Activated B cell treated with CpG ODN at 0.5 μM for 24 hours (primary cell): Measurements from ENCODE around the gene CCDC40. TPM values are rescaled to one million over a fixed set of nuclear protein-coding genes. Genes with fewer than 3 reads are reported as not detected.

Experiments
- ATAC-seq: fragments of 200-7000 bp; cut with Tn5 transposase; one replicate; pipeline ENCODE4 v1.10.0; 2021; ENCODE audit warnings: low read depth, mild to moderate bottlenecking, moderate library complexity
- CTCF ChIA-PET: fragments of 350-600 bp; sonication (Branson Sonifier 250); formaldehyde crosslinking; loops from one replicate; lab custom pipeline; 2021; ENCODE audit warnings: antibody characterized with exemption; lab: Charles Lee
- POLR2A ChIA-PET: fragments of 350-600 bp; sonication (Branson Sonifier 250); formaldehyde crosslinking; loops from one replicate; lab custom pipeline; 2021; ENCODE audit warnings: antibody characterized with exemption; lab: Charles Lee
- DNase-seq: peaks from one replicate; pipeline ENCODE4 v3.0.0; 2022
- H3K27ac Mint-ChIP-seq: one replicate; pipeline ENCODE4 v1.8.0; 2020; ENCODE audit warnings: mixed read lengths
- H3K27me3 Mint-ChIP-seq: one replicate; pipeline ENCODE4 v1.8.0; 2021; ENCODE audit warnings: mixed read lengths
- H3K36me3 Mint-ChIP-seq: one replicate; pipeline ENCODE4 v1.8.0; 2021; ENCODE audit warnings: low read depth, mixed read lengths
- H3K4me1 Mint-ChIP-seq: one replicate; pipeline ENCODE4 v1.8.0; 2021; ENCODE audit warnings: mixed read lengths
- H3K4me3 Mint-ChIP-seq: one replicate; pipeline ENCODE4 v1.8.0; 2020; ENCODE audit warnings: mild to moderate bottlenecking, mixed read lengths
- H3K9me3 Mint-ChIP-seq: one replicate; pipeline ENCODE4 v1.8.0; 2020; ENCODE audit warnings: mixed read lengths
- intact Hi-C: fragments of 100-400 bp; cut with micrococcal nuclease; formaldehyde crosslinking; loops from one replicate; pipeline ENCODE4 v1.15.1; 2024
- total RNA-seq: library from RNA; stranded (reverse); gene quantifications from 2 replicates; pipeline ENCODE4 v1.2.3, GENCODE V29; 2022
- TF ChIP-seq, protein P1 (sequence below): fragments of 200-600 bp; IDR thresholded peaks from one replicate; pipeline ENCODE4 v1.8.0; 2022; ENCODE audit warnings: antibody characterized with exemption, mild to moderate bottlenecking

The CCDC40 gene
- total RNA-seq, 1 donor from 2014 or later = 0.55 TPM

DNA sequence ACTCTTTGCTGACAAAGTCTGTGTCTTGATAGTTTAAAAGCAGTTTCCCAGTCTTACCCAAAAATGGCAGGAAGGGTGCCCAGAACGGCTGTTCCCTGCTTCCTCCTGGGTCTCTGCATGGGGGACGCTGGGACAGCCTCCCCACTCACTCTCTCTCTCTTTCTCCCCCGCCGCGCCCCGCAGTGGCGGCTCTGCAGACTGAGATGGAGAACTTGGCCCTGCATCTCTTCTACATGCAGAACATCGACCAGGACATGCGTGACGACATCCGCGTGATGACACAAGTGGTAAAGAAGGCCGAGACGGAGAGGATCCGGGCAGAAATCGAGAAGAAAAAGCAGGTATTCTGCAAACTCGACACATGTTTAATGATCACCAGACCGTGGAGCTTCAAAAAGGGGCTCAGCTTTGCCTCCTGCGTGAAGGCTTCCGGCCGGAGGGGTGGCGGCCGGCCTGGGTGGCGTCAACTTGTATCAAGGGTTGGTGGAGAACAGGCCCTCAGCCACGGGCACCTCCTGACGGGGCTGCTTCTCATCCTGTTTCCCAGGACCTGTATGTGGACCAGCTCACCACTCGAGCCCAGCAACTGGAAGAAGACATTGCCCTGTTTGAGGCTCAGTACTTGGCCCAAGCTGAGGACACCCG lies 22.0 kb downstream of the CCDC40 start:
- POLR2A ChIA-PET = interaction anchor here (0.7 kb wide), 2 partner anchors 54 to 772 kb away, joined by 3 to 8 read pairs; no protein-coding TSS in a partner anchor
- peaks cover 2% of the 10 kb centered on the region for H3K27me3 Mint-ChIP-seq
- TF ChIP-seq, protein P1, sequence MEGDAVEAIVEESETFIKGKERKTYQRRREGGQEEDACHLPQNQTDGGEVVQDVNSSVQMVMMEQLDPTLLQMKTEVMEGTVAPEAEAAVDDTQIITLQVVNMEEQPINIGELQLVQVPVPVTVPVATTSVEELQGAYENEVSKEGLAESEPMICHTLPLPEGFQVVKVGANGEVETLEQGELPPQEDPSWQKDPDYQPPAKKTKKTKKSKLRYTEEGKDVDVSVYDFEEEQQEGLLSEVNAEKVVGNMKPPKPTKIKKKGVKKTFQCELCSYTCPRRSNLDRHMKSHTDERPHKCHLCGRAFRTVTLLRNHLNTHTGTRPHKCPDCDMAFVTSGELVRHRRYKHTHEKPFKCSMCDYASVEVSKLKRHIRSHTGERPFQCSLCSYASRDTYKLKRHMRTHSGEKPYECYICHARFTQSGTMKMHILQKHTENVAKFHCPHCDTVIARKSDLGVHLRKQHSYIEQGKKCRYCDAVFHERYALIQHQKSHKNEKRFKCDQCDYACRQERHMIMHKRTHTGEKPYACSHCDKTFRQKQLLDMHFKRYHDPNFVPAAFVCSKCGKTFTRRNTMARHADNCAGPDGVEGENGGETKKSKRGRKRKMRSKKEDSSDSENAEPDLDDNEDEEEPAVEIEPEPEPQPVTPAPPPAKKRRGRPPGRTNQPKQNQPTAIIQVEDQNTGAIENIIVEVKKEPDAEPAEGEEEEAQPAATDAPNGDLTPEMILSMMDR = no peak
- ATAC-seq = no peak
- H3K27ac Mint-ChIP-seq = no peak overlapping the region
- intact Hi-C loops = no loop called here
- H3K9me3 Mint-ChIP-seq = no peaks in the 10 kb centered on the region
- no peak overlapping the region for H3K4me3 Mint-ChIP-seq
- H3K36me3 Mint-ChIP-seq = no peaks in the 10 kb centered on the region
- CTCF ChIA-PET = no interaction called here
- H3K4me1 Mint-ChIP-seq = no peaks in the 10 kb centered on the region
- DNase-seq = no peak

DNA sequence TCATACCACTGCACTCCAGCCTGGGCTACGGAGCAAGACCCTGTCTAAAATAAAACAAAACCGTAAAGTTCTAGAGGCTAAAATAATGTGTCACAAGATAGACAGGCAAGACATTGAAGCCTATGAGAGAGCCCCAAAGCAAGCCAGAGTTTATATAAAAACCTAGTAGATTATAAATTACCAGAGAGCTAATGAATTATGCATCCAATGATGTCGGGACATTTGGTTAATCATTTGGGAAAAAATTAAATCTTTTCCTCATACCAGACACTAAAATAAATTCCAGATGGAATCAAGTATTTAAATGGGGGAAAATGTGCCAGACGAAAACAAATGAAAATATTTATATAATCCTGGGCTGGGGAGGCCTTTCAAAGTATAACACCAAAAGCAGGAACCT lies 24.2 kb downstream of the CCDC40 start:
- no peak for DNase-seq
- Mint-ChIP-seq H3K4me3 (no peak overlapping the region), H3K9me3 (no peaks in the 10 kb centered on the region), H3K36me3 (no peaks in the 10 kb centered on the region), H3K4me1 (no peaks in the 10 kb centered on the region), H3K27ac (no peak overlapping the region), H3K27me3 (no peaks in the 10 kb centered on the region)
- no peak for ATAC-seq
- ChIA-PET CTCF (no interaction called here), POLR2A (no interaction called here)
- intact Hi-C loops = no loop called here
- TF ChIP-seq, protein P1 = no peak

DNA sequence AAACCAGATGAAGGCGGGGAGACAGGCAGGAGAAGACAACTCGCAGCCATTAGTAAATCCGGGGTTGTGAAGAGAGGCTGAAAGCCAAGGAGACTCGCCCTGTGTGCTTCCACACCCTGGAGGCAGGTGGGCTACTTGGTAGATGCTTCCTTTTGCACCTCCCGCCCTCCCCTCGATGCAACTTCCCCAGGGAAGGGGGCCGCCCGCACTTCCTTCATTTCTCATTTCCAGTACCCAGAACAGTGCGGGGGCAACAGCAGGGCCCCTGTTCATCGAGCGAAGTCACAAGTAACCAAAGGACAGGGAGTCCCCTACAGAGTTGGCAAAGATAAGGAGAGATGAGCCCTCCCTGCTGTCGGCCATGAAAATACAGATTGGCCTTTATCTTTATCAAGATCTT lies 25.0 kb downstream of the CCDC40 start:
- intact Hi-C loops = no loop called here
- no peaks in the 10 kb centered on the region for H3K36me3 Mint-ChIP-seq
- no peaks in the 10 kb centered on the region for H3K9me3 Mint-ChIP-seq
- DNase-seq (no peak), ATAC-seq (no peak)
- ChIA-PET POLR2A (no interaction called here), CTCF (no interaction called here)
- H3K27ac Mint-ChIP-seq = no peak overlapping the region
- no peaks in the 10 kb centered on the region for H3K4me1 Mint-ChIP-seq
- TF ChIP-seq, protein P1 = no peak
- H3K27me3 Mint-ChIP-seq = no peaks in the 10 kb centered on the region
- no peak overlapping the region for H3K4me3 Mint-ChIP-seq

DNA sequence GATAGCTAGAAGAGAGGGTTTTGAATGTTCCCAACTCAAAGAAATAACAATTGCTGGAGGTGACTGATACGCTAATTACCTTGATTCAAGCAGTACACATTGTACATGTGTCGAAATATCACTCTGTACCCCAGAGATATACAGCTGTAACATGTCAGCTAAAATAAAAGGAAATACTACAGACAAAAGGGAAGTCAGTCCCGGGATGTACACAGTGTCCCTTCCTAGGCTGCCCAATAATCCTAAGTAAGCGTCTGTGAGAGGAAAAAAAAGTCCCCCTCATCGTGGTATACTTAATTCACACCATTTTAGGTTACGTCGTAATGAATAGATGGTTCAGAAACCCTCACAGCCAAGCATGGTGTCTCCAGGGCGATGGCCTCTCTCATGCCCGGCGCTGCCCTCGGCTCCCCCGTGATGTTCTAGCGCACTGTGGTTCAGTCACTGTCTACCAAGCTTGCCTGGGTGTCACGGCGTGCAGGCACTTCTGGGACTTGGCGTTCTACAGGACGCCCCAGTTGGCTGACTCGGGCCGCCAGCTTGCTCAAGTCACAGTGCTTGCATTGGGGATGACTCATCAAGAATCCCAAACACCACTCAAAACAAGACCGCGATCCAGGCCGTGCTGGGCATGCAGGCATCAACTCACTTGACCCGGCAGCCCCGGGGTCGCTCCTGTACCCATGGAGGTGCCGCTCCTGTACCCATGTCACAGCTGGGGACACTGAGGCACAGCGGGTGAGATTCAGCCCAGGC lies 27.6 kb downstream of the CCDC40 start:
- Mint-ChIP-seq H3K9me3 (no peaks in the 10 kb centered on the region), H3K36me3 (no peaks in the 10 kb centered on the region), H3K4me3 (no peak overlapping the region), H3K27me3 (no peaks in the 10 kb centered on the region), H3K4me1 (no peaks in the 10 kb centered on the region), H3K27ac (no peak overlapping the region)
- TF ChIP-seq, protein P1 = no peak
- ChIA-PET POLR2A (no interaction called here), CTCF (no interaction called here)
- ATAC-seq (no peak), DNase-seq (no peak)
- intact Hi-C loops = no loop called here

DNA sequence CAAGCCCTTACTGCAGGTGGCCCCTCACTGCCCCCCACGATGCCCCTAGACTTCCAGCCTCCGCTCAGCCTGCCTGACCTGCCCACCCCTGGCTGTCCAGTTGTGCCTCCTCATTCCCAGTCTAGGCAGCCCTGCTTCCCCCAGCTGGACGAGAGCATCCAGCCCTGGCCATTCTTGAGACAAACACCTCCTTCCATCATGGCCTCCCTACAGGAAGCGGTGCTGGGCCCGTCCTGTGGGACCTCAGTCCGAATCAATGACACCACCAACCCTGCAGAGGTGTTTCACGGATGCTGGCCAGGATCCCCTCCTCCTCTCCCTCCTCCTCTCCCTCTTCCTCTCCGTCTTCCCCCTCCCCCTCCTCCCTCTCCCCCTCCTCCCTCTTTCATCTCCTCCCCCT lies 28.3 kb downstream of the CCDC40 start:
- CTCF ChIA-PET = no interaction called here
- ATAC-seq = no peak

More for the DNA sequence above, 28.3 kb downstream of the CCDC40 start:
- H3K36me3 Mint-ChIP-seq = no peaks in the 10 kb centered on the region
- no peak for DNase-seq
- no peak overlapping the region for H3K27ac Mint-ChIP-seq
- POLR2A ChIA-PET = no interaction called here
- no peaks in the 10 kb centered on the region for H3K4me1 Mint-ChIP-seq
- no peaks in the 10 kb centered on the region for H3K9me3 Mint-ChIP-seq
- TF ChIP-seq, protein P1 = no peak
- H3K27me3 Mint-ChIP-seq = peaks cover 3% of the 10 kb centered on the region
- intact Hi-C loops = no loop called here
- H3K4me3 Mint-ChIP-seq = no peak overlapping the region
